ENCODE results near the gene IHH. TPM values are rescaled to one million over a fixed set of nuclear protein-coding genes. Genes with fewer than 3 reads are reported as not detected.

Gene IHH
- total RNA-seq, 1 experiment from 2014 or later, result not detected

DNA sequence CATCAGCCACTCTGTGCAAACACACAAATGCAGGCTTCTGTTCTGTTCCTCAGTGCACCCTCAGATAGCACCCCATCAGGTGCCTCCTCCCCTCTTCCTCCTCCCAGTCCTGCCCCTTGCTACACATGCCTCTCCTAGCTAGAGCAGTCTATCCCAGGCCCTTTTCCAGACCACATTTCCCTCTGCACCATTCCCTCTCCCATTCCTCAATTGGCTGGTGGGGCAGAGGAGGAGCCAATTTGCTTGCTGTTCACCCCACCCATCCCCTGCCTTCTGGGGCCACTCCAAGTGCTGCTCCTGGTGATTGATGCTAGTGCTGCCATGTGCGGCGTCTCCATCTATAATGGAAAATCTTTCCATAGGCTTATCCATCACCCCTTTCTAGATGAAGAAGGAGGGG, 24.8 kb downstream of the IHH start:
- WGBS (ENCODE audit: extremely low coverage, insufficient read length, low lambda C conversion rate), result no CpG with 5 or more reads among the region's 2 CpGs

More for the DNA sequence above, 24.8 kb downstream of the IHH start:
- no peaks in the 10 kb centered on the region for H3K79me1 ChIP-seq (ENCODE audit: insufficient read depth, low read depth, low read length, poor library complexity, severe bottlenecking)
- no peak overlapping the region for H2BK15ac ChIP-seq (ENCODE audit: low read depth, low read length)
- H2AFZ ChIP-seq (ENCODE audit: low read length), result no peak overlapping the region
- no peak for TF ChIP-seq CTCF (conservative IDR thresholded peaks at IDR 0.05)
- no peak overlapping the region for H3K4me2 ChIP-seq (ENCODE audit: insufficient read depth, insufficient read length, low read length)
- no peak overlapping the region for H3K23ac ChIP-seq (ENCODE audit: insufficient read length, low read depth, low read length)
- H2AK5ac ChIP-seq (ENCODE audit: insufficient read length, low read length), result no peak overlapping the region
- H2BK120ac ChIP-seq (ENCODE audit: low read depth, low read length, poor library complexity, severe bottlenecking), result no peak overlapping the region
- DNase-seq, result no peak
- H3K56ac ChIP-seq (ENCODE audit: insufficient read length, low read depth, low read length), result no peak overlapping the region
- no peak overlapping the region for H3T11ph ChIP-seq (ENCODE audit: low read length)
- no peak overlapping the region for H3K18ac ChIP-seq (ENCODE audit: insufficient read length, low read depth, low read length)
- no peak overlapping the region for H3K4me3 Mint-ChIP-seq
- H3K27me3 Mint-ChIP-seq (ENCODE audit: low read depth), result peaks cover 58% of the 10 kb centered on the region
- H4K20me1 ChIP-seq (ENCODE audit: control insufficient read depth, insufficient read depth, insufficient read length), result no peaks in the 10 kb centered on the region
- no peak overlapping the region for H2BK12ac ChIP-seq (ENCODE audit: insufficient read length, low read depth, low read length)
- H2BK20ac ChIP-seq (ENCODE audit: low read depth, low read length, poor library complexity, severe bottlenecking), result no peak overlapping the region
- no peaks in the 10 kb centered on the region; the same call in 1 of the 2 replicates for H3K27me3 ChIP-seq (ENCODE audit: insufficient read depth, low read length)
- no peak overlapping the region for H3K27ac Mint-ChIP-seq
- peaks cover 4% of the 10 kb centered on the region for H3K23me2 ChIP-seq (ENCODE audit: insufficient read length, low read depth, low read length, poor library complexity, severe bottlenecking)
- no peak overlapping the region for H4K5ac ChIP-seq (ENCODE audit: insufficient read length, low read depth, low read length)
- no peaks in the 10 kb centered on the region for H3K36me3 Mint-ChIP-seq (ENCODE audit: insufficient read depth in 1 of 3, low read depth in 3 of 3)
- no peak overlapping the region for H2BK5ac ChIP-seq (ENCODE audit: insufficient read length, low read length)
- no peaks in the 10 kb centered on the region for H3K9me3 ChIP-seq (ENCODE audit: control insufficient read depth, low read depth, low read length)
- no peak overlapping the region for H3K4ac ChIP-seq (ENCODE audit: low read depth, low read length)
- H3K4me1 Mint-ChIP-seq, result peaks cover 0 to under 1% of the 10 kb centered on the region in 2 experiments; a peak in 2 of 4 replicates
- H3K4me1 ChIP-seq (ENCODE audit: insufficient read depth, low read length), result no peaks in the 10 kb centered on the region
- no peak overlapping the region for H4K91ac ChIP-seq (ENCODE audit: insufficient read length, low read depth, low read length)
- no peaks in the 10 kb centered on the region for H3K9me3 Mint-ChIP-seq
- no peak overlapping the region for H4K8ac ChIP-seq (replicated peaks; ENCODE audit: insufficient read length, low read depth, low read length)
- no peak overlapping the region for H3K9ac ChIP-seq (ENCODE audit: extremely low read depth, insufficient read length, low read length)
- H3K27ac ChIP-seq (ENCODE audit: insufficient read length, low read depth, low read length), result no peak overlapping the region
- no peak overlapping the region for H3K14ac ChIP-seq (ENCODE audit: insufficient read depth, low read length)
- no peaks in the 10 kb centered on the region for H3K79me2 ChIP-seq (ENCODE audit: insufficient read depth, low read length)
